Right atrium auricular region (tissue), 2 donors: ENCODE measurements around the gene PTPRU. TPM values are rescaled to one million over a fixed set of nuclear protein-coding genes. Genes with fewer than 3 reads are reported as not detected.

Experiments
- DNase-seq: peaks from one replicate; pipeline ENCODE4 v3.0.0-alpha.2; 2019; ENCODE audit warnings: low spot score
- H3K27ac ChIP-seq, 2 donors: fragments of 200-600 bp; sonication (generic); 1 replicate in 1 of 2; 2 replicates in 1 of 2; pipeline ENCODE4 v1.5.1; 2016 to 2019
- H3K27me3 ChIP-seq, 2 donors: fragments of 200-600 bp; sonication (generic); one replicate each; pipeline versions ENCODE4 v1.5.1 to v1.6.0; 2017 to 2019
- H3K36me3 ChIP-seq: fragments of 200-600 bp; sonication (generic); one replicate; pipeline ENCODE4 v1.5.1; 2016
- H3K4me1 ChIP-seq, 2 donors: fragments of 200-600 bp; sonication (generic); one replicate each; pipeline versions ENCODE4 v1.5.1 to v1.6.0; 2017 to 2019
- H3K4me3 ChIP-seq, 2 donors: fragments of 200-600 bp; sonication (generic); 1 replicate in 1 of 2; 2 replicates in 1 of 2; pipeline ENCODE4 v1.5.1; 2017 to 2019; ENCODE audit warnings: mild to moderate bottlenecking in 1 of 2, moderate library complexity in 1 of 2
- H3K9me3 ChIP-seq, 2 donors: fragments of 200-600 bp; sonication (generic); one replicate each; pipeline ENCODE4 v1.5.1; 2019
- total RNA-seq, 2 donors: library from RNA; depleted of rRNA; stranded (reverse); fragments of >200 nt; gene quantifications; one replicate each; pipeline ENCODE4 v1.1.0, GENCODE V29; 2016
- TF ChIP-seq, protein P1 (sequence below), 2 donors: fragments of 200-600 bp; sonication (generic); IDR thresholded peaks; one replicate each; pipeline ENCODE4 v1.5.1; 2019; ENCODE audit warnings: antibody characterized with exemption in 2 of 2

Gene PTPRU
- total RNA-seq, 2 donors from 2014 or later, result 15.9 to 22.4 TPM

DNA sequence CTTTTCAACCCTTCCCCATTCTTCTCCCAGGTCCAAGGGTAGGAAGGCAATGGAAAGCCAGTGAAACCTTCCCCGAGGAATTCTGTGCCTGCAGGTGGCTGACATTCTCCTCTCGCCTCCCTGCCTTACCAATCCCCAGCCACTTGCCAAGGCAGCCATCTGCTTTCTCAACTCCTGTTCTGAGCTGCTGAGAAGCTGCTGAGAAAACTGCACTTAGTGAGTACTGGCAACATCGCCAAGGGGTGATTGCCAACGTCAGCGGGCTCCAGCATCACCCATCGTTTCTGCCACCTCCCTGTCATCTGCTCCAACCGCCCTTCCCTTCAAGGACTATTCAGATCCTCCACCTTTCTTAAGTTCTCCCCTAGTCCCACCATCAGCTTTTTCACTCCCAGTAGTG is 106.0 kb downstream of the PTPRU start:
- Histone ChIP-seq H3K27me3 (no peaks in the 10 kb centered on the region), H3K36me3 (no peaks in the 10 kb centered on the region), H3K4me3 (no peak overlapping the region), H3K27ac (no peak overlapping the region), H3K9me3 (no peaks in the 10 kb centered on the region), H3K4me1 (no peaks in the 10 kb centered on the region)
- TF ChIP-seq, protein P1, sequence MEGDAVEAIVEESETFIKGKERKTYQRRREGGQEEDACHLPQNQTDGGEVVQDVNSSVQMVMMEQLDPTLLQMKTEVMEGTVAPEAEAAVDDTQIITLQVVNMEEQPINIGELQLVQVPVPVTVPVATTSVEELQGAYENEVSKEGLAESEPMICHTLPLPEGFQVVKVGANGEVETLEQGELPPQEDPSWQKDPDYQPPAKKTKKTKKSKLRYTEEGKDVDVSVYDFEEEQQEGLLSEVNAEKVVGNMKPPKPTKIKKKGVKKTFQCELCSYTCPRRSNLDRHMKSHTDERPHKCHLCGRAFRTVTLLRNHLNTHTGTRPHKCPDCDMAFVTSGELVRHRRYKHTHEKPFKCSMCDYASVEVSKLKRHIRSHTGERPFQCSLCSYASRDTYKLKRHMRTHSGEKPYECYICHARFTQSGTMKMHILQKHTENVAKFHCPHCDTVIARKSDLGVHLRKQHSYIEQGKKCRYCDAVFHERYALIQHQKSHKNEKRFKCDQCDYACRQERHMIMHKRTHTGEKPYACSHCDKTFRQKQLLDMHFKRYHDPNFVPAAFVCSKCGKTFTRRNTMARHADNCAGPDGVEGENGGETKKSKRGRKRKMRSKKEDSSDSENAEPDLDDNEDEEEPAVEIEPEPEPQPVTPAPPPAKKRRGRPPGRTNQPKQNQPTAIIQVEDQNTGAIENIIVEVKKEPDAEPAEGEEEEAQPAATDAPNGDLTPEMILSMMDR (IDR thresholded peaks at IDR 0.05), result no peak
- no peak for DNase-seq

DNA sequence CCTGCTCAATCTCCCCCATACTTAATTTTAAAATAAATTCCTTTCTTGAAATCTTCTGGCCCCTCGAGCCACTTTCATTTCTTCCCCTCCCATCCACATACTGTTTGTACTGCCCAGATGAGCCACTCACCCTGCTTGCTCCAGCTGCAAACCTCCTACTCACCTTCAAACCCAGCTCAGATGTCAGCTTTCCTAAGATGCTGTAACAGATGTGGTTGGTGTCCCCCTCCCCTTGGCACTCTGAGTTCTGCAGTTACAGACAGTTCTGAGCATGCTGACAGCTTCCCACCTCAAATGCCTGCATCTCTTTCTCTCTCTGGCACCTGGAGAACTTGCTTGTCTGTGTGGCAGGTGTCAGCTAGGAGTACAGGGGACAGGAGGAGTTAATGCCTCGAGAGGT is 106.7 kb downstream of the PTPRU start:
- Histone ChIP-seq H3K36me3 (no peaks in the 10 kb centered on the region), H3K27ac (no peak overlapping the region), H3K9me3 (no peaks in the 10 kb centered on the region), H3K4me1 (no peaks in the 10 kb centered on the region), H3K4me3 (no peak overlapping the region), H3K27me3 (no peaks in the 10 kb centered on the region)
- TF ChIP-seq, protein P1 (IDR thresholded peaks at IDR 0.05), result no peak
- no peak for DNase-seq

DNA sequence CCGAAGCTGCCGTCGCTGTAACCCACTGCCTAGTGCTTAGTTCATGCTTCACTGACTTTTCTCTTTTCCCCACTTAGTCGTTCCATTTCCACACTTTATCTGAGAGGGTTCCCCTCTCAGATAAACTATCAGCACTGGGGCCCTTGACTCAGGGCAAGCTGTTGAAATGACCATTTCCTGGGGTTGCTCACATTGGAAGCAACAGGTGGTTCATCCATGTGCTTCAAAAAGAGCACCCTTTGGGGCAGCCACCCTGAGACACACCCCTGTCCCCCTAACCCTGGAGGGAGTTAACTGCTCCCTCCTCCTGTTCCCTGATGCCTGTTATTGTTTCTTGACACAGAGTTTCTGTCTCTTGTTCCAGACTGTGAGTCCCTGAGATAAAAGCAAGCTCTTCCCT is 107.2 kb downstream of the PTPRU start:
- H3K27me3 ChIP-seq, result no peaks in the 10 kb centered on the region
- no peak overlapping the region for H3K4me3 ChIP-seq
- TF ChIP-seq, protein P1 (IDR thresholded peaks at IDR 0.05), result no peak
- H3K27ac ChIP-seq, result no peak overlapping the region
- no peaks in the 10 kb centered on the region for H3K9me3 ChIP-seq
- no peaks in the 10 kb centered on the region for H3K4me1 ChIP-seq
- H3K36me3 ChIP-seq, result no peaks in the 10 kb centered on the region
- DNase-seq, result no peak

DNA sequence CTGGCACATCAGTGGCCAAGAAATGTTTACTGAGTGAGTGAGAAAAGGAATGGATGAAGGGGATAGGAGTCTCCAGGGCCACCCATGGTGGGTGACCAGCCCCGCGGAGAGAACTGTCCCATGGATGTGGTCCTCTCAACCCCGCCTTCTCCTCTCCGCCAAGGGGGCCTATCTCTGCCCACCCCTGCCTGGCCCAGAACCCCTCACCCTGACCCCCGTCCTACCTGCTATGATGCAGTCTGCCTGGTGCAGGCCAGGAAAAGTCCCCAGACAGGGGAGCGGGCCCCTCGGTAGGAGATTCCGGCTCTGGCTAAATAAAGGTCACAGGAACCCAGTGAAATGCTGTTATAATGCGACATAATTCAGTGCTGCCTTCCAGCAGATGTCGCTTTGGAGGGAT is 107.6 kb downstream of the PTPRU start:
- no peak for DNase-seq
- TF ChIP-seq, protein P1 (IDR thresholded peaks at IDR 0.05), result no peak
- H3K27ac ChIP-seq, result no peak overlapping the region
- no peaks in the 10 kb centered on the region for H3K4me1 ChIP-seq
- no peak overlapping the region for H3K4me3 ChIP-seq
- no peaks in the 10 kb centered on the region for H3K36me3 ChIP-seq
- no peaks in the 10 kb centered on the region for H3K27me3 ChIP-seq
- no peaks in the 10 kb centered on the region for H3K9me3 ChIP-seq

DNA sequence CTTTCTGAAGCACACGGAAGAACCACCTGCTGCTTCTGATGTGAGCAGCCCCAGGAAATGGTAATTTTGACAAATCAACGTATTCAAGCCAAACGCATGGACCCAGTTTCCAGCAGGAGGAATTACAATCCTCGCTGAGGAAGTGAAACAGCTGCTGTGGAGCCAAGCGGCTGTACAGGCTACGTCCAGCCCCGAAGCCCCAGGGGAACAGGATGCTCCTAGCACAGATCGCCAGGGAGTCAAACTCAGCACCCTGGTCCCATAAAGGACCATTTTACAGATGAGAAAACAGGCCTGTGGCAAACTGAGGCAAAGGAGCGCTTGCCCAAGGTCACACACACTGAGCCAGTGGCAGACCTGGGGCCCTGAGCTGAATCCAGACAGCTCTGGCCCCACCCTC is 108.0 kb downstream of the PTPRU start:
- Histone ChIP-seq H3K4me3 (no peak overlapping the region), H3K9me3 (no peaks in the 10 kb centered on the region), H3K27me3 (no peaks in the 10 kb centered on the region), H3K36me3 (no peaks in the 10 kb centered on the region), H3K4me1 (no peaks in the 10 kb centered on the region), H3K27ac (no peak overlapping the region)
- no peak for DNase-seq
- TF ChIP-seq, protein P1 (IDR thresholded peaks at IDR 0.05), result no peak

DNA sequence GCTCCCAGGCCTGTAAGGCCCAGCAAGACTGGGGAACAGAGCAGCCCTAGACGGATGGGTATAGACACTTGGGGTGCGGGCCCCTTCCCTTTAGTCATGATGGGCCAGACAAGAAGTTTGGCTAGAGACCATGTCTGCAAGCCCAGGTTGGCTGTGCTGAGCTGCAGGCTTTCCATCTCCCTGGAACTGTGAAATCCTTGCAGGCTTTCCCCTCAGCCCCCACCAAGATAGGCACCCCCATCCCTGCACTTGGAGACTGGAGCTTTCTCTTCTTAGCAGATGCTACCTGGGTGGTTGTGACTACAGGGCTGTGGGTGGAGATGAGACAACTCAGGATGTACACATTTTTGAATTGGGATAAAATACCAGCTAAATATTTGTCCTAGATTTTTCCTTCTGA is 110.3 kb downstream of the PTPRU start:
- no peak overlapping the region for H3K4me3 ChIP-seq
- no peaks in the 10 kb centered on the region for H3K36me3 ChIP-seq
- no peaks in the 10 kb centered on the region for H3K4me1 ChIP-seq
- H3K27me3 ChIP-seq, result no peaks in the 10 kb centered on the region
- TF ChIP-seq, protein P1 (IDR thresholded peaks at IDR 0.05), result no peak
- no peaks in the 10 kb centered on the region for H3K9me3 ChIP-seq
- no peak overlapping the region for H3K27ac ChIP-seq
- DNase-seq, result no peak
